ENCODE results near the gene PRKAA1.
"Not testable (repeated sequence)": the region's sequence is repeated elsewhere in the genome, so short reads cannot be mapped to it uniquely, and the experiment has no call there.

PRKAA1 gene

DNA sequence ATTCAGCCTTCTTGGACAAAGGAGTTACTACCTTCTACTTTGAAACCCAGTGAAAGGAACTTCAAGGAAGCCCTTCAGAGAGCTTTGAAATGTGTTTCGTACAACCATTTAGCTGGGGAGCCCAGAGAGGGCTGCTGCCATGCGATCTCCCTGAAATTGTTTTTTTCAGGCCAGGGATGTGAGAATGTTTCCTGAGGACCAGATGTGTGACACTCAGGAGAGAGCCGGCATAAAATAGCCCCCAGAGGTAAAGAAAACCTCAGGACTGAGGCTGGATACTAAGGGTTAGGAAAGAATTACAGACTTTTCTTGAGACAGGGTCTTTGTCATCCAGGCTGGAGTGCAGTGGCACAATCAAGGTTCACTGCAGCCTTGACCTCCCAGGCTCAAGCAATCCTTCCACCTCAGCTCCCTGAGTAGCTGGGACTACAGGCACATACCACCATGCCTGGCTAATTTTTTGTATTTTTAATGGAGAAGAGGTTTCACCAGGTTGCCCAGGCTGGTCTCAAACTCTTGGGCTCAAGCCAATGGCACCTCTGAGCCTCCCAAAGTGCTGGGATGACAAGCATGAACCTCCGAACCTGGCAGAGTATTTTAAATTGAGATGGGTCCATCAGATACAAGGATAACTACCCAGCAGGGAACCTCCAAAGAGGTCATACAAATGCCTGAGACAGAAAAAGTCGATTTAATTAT is 28.5 kb upstream of the PRKAA1 start:
- DNase-seq (ENCODE audit: low read depth, low spot score): no peak

DNA sequence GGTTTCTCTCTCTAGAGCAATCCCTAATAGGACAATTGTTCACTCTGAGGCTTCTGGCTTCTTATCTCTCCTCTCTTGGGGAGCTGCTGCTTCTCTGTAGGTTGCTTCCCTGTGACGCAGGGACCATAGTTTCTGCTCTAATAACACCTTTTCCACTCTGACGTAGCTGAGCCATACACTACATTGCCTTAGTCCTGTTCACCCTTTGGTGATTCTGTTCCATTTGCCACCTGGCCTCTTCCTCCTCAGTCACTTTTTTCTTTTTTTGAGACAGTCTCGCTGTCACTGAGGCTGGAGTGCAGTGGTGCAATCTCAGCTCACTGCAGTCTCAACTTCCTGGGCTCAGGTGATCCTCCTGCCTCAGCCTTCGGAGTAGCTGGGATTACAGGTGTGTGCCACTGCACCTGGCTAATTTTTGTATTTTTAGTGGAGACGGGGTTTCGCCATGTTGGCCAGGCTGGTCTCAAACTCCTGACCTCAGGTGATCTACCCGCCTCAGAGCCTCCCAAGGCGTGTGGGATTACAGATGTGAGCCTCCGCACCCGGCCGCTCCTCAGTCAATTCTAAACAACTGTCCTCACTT is 27.4 kb upstream of the PRKAA1 start:
- not testable (repeated sequence) for DNase-seq (ENCODE audit: low read depth, low spot score)

DNA sequence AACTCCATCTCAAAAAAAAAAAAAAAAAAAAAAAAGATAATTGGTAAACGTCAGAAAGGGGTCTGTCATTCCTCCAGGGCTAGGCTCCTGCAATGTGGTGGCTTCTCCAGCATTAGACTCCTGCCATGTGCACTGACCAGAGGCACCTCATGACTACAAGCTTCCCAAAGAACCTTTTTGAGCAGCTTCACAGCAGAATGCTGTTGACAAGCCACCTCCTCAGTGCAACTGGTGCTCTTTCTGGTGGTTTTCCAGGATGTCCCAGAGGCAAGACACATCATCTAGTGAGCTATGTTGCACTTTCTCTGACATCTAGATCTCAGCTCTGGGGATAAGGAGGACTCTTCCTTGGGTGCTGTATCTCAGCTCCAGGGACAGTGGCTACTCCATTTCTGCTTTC is 25.3 kb upstream of the PRKAA1 start:
- no peak for DNase-seq (ENCODE audit: low read depth, low spot score)

DNA sequence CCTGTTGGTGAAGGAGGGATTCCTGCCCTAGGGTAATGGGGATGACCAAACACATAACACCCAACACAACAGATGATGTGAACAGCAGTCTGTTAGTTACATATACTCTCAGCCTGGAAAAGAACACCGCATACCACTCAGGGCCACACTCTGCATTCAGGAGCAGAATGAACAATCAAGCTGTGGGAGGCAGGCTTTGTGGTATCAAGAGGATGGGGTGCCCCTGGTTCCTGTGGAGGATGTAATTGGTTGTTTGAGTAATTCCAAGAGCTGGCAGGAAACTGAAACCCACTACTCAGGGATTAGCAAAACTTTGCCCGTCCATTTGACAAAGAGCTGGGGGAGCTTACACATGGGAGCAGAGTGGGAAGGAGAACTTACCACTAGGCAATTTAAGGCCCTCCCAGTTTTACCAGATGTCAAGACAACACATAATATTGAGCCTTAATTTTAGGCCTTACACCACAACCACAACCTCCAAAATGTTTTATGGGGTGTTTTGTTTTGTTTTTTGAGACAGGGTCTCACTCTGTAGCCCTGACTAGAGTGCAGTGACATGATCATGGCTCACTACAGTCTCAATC is 15.6 kb upstream of the PRKAA1 start:
- DNase-seq (ENCODE audit: low read depth, low spot score): no peak

DNA sequence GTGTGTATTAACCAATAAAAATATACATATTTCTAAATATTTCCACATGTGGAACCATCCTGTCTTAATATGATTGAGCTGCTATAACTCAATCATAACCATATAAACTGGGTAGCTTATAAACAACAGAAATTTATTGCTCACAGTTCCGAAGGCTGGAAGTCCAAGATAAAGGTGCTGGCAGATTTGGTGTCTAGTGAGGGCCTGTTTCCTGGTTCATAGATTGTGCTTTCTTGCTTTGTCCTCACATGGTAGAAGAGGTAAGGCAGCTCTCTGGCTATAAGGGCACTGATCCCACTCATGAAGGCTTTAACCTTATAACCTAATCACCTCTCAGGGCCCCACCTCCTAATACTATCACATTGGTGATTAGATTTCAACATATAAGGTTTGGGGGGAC is 14.0 kb upstream of the PRKAA1 start:
- DNase-seq (ENCODE audit: low read depth, low spot score): no peak

DNA sequence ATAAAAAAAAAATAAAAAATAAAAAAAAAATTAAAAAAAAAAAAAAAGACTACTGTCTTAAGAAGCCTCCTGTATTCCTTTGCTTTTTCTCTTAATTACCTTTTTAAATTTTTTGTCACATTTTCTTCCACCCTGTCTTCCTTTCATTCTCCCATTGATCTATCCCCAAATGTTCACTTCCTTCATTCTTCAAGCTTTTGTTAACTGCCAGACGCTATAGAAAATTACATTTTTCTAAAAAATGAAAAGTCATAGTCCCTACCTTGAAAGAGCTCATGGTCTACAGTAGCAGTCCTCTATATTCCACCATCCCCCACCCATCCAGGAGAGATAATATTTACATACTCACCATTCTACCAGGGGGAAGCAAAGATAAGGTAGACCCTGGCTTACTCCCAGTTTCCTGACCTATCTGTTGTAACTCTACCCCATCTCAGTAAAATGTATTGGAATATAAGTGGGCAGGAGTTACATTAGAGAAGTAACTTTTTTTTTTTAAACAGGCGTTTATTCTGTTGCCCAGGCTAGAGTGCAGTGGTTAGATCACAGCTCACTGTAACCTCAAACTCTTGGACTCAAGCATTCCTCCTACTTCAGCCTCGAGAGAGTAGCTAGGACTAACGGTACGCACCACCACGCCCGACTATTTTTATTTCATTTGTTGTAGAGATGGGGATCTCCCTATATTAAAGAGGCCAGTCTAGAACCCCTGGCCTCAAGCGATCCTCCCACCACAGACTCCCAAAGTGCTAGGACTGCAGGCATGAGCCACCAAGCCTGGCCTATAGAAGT is 3.8 kb upstream of the PRKAA1 start:
- no peak for DNase-seq (ENCODE audit: low read depth, low spot score)

DNA sequence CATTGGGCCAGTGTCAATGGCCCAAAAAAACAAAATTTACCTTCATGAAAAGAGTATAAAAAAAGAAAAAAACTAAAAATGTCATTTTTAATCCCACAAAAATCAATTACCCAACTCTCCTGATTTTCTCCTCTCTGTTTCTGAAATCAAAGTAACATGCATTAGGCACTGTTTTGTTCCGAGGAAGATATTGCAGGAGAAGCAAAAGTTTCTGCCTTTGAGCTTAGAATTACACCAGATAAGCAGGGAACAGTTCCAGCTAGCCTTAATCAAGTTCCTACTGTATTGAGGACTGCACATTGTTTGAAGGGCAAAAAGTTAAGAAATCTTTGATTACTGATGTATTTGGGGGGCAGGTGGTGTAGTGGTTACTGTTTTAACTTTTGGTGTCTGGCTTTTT is 1.1 kb upstream of the PRKAA1 start:
- DNase-seq (ENCODE audit: low read depth, low spot score): no peak

DNA sequence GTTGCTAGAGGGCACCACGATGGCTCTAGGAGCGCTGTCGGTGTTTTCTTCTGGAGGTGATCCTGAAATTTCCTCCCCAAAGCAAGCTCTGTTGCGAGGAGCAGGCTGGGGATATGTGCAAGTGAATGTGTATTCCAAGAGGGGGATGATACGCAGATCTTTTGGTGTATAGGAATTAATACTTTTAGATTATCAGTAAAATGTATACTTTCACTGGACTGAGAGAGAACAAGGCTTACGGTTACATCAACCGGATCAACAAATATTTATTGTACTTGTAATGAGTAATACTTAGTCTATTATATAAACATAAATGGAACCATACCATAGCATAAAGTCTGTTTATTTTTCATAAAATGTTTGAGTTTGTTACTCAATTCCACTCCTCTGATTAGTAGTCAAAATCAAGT is 632 bp upstream of the PRKAA1 start:
- DNase-seq (ENCODE audit: low read depth, low spot score): no peak

DNA sequence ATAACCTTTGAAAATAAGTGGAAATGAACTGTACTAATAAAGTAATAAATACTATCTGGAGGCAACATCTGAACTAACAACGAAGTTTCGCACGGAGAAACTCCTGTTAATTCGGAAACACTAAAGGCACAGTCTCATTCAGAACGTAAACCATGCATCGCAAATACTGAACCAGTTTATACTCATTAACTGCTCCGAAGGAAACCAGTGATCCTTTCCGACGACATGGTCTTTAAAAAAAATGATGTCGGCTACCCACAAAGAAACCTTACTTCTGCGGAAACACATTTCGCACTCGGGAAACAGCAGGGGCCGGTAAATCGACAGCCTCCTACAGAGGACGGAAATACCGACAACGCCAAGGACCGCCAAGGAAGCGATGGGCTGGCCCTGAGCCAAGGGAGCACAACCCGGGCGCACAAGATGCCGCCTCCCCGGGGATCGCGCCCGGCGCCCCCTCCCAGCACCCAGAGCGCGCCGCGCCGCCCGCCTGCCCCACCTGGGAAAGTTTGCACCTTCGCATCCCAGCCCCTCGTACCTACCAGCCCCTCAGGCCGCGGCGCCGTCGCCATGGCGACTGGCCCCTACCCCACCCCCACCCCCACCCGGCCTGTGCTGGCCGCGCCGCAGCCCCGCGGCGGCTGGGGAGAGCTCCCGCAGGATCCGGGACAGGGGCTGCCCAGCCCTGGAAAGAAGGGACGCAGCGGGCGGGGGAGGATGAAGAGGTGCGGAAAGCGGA is 732 bp downstream of the PRKAA1 start:
- DNase-seq (ENCODE audit: low read depth, low spot score): peak; percentile 42

DNA sequence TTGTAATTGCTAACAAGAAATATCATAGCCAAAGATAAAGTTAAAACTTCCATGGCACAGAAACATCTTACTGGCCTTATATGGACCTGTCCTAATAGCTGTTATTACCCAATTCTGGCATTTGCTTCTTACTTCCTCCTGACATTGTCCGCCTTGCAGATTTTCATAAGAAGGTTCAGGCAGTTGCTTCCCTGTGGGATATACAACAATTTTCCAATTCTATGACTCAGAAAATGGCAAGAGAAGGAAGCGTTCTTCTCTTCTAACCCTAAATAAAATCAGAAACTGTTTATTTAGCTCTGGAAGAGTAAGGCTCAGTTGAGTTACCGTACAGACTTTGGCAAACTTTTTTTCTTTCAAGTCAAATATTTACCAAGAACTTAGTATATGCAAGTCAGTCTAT is 1.7 kb downstream of the PRKAA1 start:
- DNase-seq (ENCODE audit: low read depth, low spot score): no peak

DNA sequence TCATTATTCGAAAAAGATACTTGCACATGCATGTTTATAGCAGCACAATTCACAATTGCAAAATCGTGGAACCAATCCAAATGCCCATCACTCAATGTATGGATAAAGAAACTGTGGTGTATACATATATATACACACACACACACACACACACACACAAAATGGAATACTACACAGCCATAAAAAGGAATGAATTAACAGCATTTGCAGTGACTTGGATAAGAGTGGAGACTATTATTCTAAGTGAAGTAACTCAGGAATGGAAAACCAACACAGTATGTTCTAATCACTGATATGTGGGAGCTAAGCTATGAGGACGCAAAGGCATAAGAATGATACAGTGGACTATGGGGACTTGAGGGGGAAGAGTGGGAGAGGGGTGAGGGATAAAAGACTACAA is 3.3 kb downstream of the PRKAA1 start:
- DNase-seq (ENCODE audit: low read depth, low spot score): not testable (repeated sequence)

DNA sequence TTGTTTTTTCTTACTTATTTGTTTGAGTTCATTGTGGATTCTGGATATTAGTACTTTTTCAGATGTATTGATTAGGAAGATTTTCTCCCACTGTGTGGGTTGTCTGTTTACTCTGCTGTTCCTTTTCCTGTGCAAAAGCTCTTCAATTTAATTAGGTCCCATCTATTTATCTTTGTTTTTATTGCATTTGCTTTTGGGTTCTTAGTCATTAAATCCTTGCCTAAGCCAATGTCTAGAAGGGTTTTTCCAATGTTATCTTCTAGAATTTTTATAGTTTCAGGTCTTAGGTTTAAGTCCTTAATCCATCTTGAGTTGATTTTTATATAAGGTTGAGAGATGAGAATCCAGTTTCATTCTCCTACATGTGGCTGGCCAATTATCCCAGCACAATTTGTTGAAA is 3.8 kb downstream of the PRKAA1 start:
- not testable (repeated sequence) for DNase-seq (ENCODE audit: low read depth, low spot score)

DNA sequence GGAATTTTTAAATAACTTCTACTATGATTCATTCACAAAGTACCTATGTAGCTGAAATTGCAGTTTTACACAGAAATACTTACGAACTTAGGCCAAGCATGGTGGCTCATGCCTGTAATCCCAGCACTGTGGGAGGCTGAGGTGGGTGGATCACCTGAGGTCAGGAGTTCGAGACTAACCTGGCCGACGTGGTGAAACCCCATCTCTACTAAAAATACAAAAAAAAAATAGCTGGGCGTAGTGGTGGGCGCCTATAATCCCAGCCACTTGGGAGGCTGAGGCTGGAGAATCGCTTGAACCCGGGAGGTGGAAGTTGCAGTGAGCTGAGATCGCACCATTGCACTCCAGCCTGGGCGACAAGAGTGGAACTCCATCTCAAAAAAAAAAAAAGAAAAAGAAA is 5.5 kb downstream of the PRKAA1 start:
- not testable (repeated sequence) for DNase-seq (ENCODE audit: low read depth, low spot score)

DNA sequence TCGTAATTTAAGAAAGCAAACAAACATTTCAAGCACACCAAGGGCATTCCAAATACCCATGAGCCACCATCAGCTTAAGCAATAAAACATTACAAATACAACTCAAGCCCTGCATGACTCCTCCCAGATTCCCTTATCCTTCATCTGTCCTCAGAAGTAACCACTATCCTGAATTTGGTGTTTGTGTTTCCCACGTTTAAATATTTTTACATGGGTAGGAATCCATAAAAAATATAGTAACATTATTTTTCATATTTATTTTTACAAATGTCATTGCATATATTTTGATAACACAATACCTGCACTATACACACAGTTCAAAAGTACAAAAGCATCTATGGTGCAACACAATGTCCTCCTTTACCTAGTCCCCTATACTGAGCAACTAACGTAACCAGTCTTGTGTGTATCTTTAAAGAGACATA is 6.4 kb downstream of the PRKAA1 start:
- DNase-seq (ENCODE audit: low read depth, low spot score): no peak

DNA sequence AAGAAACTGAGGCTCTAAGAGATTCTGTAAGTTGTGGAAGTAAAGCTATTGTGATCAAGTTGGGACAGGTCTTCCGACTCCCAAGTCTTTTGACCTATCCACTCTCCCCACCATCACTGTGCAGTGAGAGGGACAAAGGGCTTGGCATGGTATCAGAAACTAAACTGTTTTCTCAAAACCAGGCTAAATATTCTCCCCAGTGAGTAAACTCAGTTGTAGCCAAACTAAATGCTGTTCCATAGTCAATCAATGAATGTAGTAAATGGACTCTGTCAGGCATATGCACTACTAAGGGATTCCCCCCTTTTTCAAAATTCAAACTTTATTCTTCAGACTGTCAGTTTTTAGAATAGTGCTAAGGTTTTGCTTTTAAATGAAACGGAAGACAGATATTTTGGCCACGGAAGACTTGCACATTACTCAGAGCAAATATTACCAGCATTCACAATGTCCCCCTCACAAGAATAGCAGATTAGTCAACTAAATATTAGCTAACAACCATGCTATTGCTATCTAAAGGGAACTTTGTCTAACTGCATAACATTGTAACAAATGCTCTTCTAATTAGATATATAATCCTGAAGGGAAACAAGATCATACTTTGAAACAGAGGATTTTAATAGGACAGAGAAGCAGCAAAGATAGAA is 7.1 kb downstream of the PRKAA1 start:
- DNase-seq (ENCODE audit: low read depth, low spot score): no peak

DNA sequence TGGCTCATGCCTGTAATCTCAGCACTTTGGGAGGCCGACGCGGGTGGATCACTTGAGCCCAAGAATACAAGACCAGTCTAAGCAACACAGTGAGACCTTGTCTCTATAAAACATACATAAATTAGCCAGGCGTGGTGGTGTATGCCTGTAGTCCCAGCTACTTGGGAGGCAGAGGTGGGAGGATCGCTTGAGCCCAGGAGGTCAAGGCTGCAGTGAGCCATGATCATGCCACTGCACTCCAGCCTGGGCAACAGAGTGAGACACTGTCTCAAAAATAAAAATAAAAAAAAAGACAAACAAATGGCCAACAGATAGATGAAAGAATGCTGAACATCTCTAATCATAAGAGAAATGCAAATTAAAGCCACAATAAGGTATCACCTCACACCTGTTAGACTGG is 9.2 kb downstream of the PRKAA1 start:
- not testable (repeated sequence) for DNase-seq (ENCODE audit: low read depth, low spot score)

DNA sequence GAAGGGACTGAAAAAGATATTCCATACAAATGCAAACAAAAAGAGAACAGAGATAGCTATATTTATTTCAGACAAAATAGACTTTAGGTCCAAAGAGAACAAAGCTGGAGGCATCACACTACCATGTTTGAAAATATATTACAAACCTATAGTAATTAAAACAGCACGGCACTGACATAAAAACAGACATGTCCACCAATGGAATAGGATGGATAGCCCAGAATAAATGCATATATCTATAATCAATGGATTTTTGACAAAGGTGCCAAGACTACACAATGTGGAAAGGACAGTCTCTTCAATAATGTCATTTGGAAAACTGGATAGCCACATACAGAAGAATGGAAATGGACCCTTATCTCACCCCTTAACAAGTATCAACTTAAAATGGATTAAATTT is 10.2 kb downstream of the PRKAA1 start:
- no peak for DNase-seq (ENCODE audit: low read depth, low spot score)

DNA sequence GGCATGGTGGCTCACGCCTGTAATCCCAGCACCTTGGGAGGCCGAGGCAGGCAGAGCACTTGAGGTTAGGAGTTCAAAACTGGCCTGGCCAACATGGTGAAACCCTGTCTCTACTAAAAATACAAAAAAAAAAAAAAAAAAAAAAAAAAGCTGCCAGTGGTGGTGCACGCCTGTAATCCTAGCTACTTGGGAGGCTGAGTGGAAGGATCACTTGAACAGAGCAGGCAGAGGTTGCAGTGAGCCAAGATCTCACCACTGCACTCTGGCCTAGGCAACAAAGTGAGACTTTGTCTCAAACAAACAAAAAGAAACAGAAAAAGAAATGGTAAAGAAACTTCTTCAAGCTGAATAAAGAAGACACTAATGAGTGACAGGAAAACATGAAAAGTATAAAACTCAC is 11.5 kb downstream of the PRKAA1 start:
- DNase-seq (ENCODE audit: low read depth, low spot score): not testable (repeated sequence)

DNA sequence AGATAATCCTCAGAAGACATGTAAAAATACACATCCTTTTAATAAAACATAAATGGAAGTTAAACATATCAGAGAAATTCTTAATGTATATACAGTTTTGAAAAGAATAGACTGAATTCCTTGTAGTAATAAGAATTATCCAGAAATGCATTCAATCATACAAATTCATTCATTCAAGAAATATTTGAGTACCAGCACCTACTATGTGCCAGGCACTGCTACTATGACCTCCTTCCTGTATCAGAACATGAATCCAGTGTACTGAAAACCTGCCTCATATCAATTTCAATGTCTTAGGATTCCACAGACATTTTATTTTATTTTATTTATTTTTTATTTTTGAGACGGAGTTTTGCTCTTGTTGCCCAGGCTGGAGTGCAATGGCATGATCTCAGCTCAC is 13.3 kb downstream of the PRKAA1 start:
- DNase-seq (ENCODE audit: low read depth, low spot score): no peak

DNA sequence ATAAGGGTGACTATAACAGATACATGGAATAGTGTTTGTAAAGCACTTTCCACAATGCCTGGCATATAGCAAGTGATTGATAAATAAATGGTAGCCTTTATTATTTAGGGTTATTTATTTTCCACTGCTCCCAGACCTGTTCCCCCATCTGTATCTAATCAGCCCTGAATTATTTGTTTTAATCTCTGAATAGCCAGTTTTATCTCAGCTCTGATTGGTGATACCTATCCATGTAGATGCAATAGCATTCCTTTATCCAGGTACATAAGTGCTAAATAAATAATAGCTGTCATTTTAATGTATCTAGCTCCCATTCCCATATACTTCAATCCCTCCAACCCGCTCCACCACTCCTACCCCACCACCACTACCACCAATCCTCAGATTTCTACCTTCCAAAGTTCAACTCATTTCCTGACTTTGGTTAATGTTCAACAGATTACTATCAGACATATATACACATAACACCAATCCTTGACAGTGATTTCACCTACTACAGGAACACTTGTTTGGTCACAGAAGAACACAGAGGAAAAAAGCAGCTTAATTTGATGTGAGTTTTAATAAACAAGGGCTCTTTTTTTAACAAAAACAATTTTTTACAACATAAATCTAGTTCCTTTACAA is 14.0 kb downstream of the PRKAA1 start:
- no peak for DNase-seq (ENCODE audit: low read depth, low spot score)

Measured in iPS DF 19.7 (cell line).